Panc1 (cell line): Measurements from ENCODE around the gene ZBTB46. TPM values are rescaled to one million over a fixed set of nuclear protein-coding genes. Genes with fewer than 3 reads are reported as not detected.

Experiments
- ATAC-seq: fragments of 200-7000 bp; cut with Tn5 transposase; 2 replicates; pipeline ENCODE4 v1.9.1; 2020; ENCODE audit warnings: mild to moderate bottlenecking, moderate library complexity
- BruUV-seq: library from RNA; stranded (reverse); fragments of 400-500 nt; replicated peaks from 2 replicates; lab custom pipeline; 2021; lab: Mats Ljungman, UMichigan
- CTCF ChIA-PET: fragments of 300-600 bp; sonication (Branson Sonifier 250); formaldehyde crosslinking; loops from one replicate; lab custom pipeline; 2022; ENCODE audit warnings: antibody characterized with exemption; lab: Charles Lee
- POLR2A ChIA-PET: fragments of 300-600 bp; sonication (Branson Sonifier 250); formaldehyde crosslinking; loops from one replicate; lab custom pipeline; 2022; ENCODE audit warnings: antibody characterized with exemption; lab: Charles Lee
- DNase-seq: peaks from one replicate; pipeline ENCODE4 v3.0.0-alpha.2; 2010; ENCODE audit warnings: low read depth, low spot score
- H3K27ac ChIP-seq: 2 replicates; pipeline ENCODE4 v1.5.1; 2011; ENCODE audit warnings: mild to moderate bottlenecking, low read length, inconsistent platforms
- H3K27me3 ChIP-seq: fragments of 200-500 bp; sonication (Bioruptor generic); 2 replicates; pipeline ENCODE4 v1.6.0; 2014; ENCODE audit warnings: low read length, inconsistent platforms; ENCODE audit not compliant: control insufficient read depth, insufficient read depth
- H3K36me3 ChIP-seq: fragments of 200-500 bp; sonication (Bioruptor generic); 2 replicates; pipeline ENCODE4 v1.5.1; 2014; ENCODE audit warnings: inconsistent platforms, mild to moderate bottlenecking, low read length, moderate library complexity; ENCODE audit not compliant: control insufficient read depth, insufficient read depth
- H3K4me1 ChIP-seq: 2 replicates; pipeline ENCODE4 v1.5.1; 2011; ENCODE audit warnings: inconsistent platforms, mild to moderate bottlenecking, low read length, moderate library complexity; ENCODE audit not compliant: control insufficient read depth, insufficient read depth
- H3K4me3 ChIP-seq, 2 experiments: 2 replicates each; pipeline ENCODE4 v1.5.1; 2011 to 2012; ENCODE audit warnings: low read depth in 2 of 2, low read length in 2 of 2, mild to moderate bottlenecking in 2 of 2, inconsistent platforms in 1 of 2, moderate library complexity in 1 of 2
- H3K9me3 ChIP-seq: fragments of 200-500 bp; sonication (Bioruptor generic); 2 replicates; pipeline ENCODE4 v1.5.1; 2014; ENCODE audit warnings: low read depth, mild to moderate bottlenecking, inconsistent platforms, low read length, moderate library complexity; ENCODE audit not compliant: control insufficient read depth, insufficient read depth
- POLR2AphosphoS5 ChIP-seq: IDR thresholded peaks from 2 replicates; pipeline ENCODE4 v1.6.1; 2012; ENCODE audit warnings: mild to moderate bottlenecking, low read depth, low read length, moderate library complexity
- SIN3A ChIP-seq: IDR thresholded peaks from 2 replicates; pipeline ENCODE4 v1.6.1; 2012; ENCODE audit warnings: low read depth, mild to moderate bottlenecking, low read length, moderate library complexity, borderline replicate concordance; ENCODE audit not compliant: insufficient read depth
- TCF7L2 ChIP-seq: IDR thresholded peaks from 2 replicates; pipeline ENCODE4 v1.6.1; 2011; ENCODE audit warnings: mild to moderate bottlenecking, low read depth, low read length, inconsistent platforms
- in situ Hi-C: cut with HindIII; loops from 2 replicates; pipeline ENCODE4 v1.10.0; 2016; ENCODE audit warnings: low sequenced_read_pairs, low pct_unique_long_range_greater_than_20kb
- intact Hi-C: fragments of 100-400 bp; cut with micrococcal nuclease; formaldehyde crosslinking; loops from one replicate; pipeline ENCODE4 v1.10.0; 2022; ENCODE audit not compliant: unreplicated experiment
- total RNA-seq: library from RNA; stranded (reverse); gene quantifications from one replicate; pipeline ENCODE4 v1.2.1, GENCODE V29; 2021; ENCODE audit not compliant: unreplicated experiment
- TF ChIP-seq, protein P1 (sequence below): fragments of 450-650 bp; IDR thresholded peaks from 2 replicates; pipeline ENCODE4 v1.5.1; 2017; ENCODE audit warnings: mild to moderate bottlenecking
- TF ChIP-seq, protein P2 (sequence below), 2 experiments: IDR thresholded peaks; 2 replicates each; pipeline ENCODE4 v1.6.1; 2011 to 2012; ENCODE audit warnings: low read depth in 2 of 2, control low read depth in 1 of 2, low read length in 1 of 2, mild to moderate bottlenecking in 1 of 2, moderate library complexity in 1 of 2; ENCODE audit not compliant: insufficient read depth in 1 of 2

Gene ZBTB46
- total RNA-seq, 1 experiment from 2014 or later, result 15.2 TPM

DNA sequence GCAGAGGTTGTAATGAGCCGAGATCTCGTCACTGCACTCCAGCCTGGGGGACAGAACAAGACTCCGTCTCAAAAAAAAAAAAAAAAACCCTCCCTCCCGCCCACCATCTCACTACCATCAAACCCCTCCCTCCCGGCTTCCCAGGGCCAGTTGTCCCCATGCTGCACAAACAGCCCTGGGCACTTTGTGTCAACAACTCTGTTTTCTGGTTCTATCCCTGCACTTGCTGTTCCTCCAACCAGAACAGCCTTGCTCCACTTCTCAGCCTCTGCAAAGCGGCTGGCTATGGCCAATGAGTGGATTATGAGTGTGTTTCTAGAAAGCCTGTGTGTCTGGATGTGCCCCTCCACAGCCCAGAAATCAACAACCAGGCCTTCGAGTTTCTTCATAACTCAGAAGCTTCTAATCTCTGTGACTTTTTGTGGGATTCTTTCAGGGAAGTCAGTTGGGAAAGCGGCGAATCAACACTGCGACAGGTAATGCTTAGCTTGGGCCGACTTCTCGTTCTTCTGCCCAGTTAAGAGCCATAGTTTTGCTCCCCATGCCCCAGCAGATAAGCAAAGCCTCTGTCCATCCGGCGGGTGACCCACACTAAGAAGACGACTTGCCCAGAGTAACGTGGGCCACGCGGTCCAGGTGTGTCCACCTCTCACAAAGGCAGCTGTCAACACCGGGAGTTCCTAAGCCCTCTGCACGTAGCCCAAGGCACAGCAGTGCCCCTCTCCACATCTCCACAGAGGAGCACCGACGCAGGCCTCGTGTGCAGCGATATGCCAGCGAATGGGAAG is 5.5 kb downstream of the ZBTB46 start:
- CTCF ChIA-PET, result no interaction called here
- no peak overlapping the region for H3K4me3 ChIP-seq
- DNase-seq (no peak), ATAC-seq (no peak)
- H3K27me3 ChIP-seq, result no peaks in the 10 kb centered on the region
- BruUV-seq, result no TSS peak
- no peaks in the 10 kb centered on the region for H3K36me3 ChIP-seq
- peaks cover 34% of the 10 kb centered on the region for H3K4me1 ChIP-seq
- POLR2A ChIA-PET, result no interaction called here
- H3K9me3 ChIP-seq, result no peaks in the 10 kb centered on the region
- TF ChIP-seq TCF7L2 (no peak), SIN3A (no peak), POLR2AphosphoS5 (no peak)
- TF ChIP-seq, protein P1, sequence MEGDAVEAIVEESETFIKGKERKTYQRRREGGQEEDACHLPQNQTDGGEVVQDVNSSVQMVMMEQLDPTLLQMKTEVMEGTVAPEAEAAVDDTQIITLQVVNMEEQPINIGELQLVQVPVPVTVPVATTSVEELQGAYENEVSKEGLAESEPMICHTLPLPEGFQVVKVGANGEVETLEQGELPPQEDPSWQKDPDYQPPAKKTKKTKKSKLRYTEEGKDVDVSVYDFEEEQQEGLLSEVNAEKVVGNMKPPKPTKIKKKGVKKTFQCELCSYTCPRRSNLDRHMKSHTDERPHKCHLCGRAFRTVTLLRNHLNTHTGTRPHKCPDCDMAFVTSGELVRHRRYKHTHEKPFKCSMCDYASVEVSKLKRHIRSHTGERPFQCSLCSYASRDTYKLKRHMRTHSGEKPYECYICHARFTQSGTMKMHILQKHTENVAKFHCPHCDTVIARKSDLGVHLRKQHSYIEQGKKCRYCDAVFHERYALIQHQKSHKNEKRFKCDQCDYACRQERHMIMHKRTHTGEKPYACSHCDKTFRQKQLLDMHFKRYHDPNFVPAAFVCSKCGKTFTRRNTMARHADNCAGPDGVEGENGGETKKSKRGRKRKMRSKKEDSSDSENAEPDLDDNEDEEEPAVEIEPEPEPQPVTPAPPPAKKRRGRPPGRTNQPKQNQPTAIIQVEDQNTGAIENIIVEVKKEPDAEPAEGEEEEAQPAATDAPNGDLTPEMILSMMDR, result no peak
- TF ChIP-seq, protein P2, sequence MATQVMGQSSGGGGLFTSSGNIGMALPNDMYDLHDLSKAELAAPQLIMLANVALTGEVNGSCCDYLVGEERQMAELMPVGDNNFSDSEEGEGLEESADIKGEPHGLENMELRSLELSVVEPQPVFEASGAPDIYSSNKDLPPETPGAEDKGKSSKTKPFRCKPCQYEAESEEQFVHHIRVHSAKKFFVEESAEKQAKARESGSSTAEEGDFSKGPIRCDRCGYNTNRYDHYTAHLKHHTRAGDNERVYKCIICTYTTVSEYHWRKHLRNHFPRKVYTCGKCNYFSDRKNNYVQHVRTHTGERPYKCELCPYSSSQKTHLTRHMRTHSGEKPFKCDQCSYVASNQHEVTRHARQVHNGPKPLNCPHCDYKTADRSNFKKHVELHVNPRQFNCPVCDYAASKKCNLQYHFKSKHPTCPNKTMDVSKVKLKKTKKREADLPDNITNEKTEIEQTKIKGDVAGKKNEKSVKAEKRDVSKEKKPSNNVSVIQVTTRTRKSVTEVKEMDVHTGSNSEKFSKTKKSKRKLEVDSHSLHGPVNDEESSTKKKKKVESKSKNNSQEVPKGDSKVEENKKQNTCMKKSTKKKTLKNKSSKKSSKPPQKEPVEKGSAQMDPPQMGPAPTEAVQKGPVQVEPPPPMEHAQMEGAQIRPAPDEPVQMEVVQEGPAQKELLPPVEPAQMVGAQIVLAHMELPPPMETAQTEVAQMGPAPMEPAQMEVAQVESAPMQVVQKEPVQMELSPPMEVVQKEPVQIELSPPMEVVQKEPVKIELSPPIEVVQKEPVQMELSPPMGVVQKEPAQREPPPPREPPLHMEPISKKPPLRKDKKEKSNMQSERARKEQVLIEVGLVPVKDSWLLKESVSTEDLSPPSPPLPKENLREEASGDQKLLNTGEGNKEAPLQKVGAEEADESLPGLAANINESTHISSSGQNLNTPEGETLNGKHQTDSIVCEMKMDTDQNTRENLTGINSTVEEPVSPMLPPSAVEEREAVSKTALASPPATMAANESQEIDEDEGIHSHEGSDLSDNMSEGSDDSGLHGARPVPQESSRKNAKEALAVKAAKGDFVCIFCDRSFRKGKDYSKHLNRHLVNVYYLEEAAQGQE (IDR thresholded peaks at IDR 0.05; ENCODE audit: insufficient read depth in 1 of 2, low read depth in 2 of 2, low read length in 1 of 2), result no peak
- in situ Hi-C loops (no loop called here), intact Hi-C loops (no loop called here)
- H3K27ac ChIP-seq, result no peak overlapping the region

DNA sequence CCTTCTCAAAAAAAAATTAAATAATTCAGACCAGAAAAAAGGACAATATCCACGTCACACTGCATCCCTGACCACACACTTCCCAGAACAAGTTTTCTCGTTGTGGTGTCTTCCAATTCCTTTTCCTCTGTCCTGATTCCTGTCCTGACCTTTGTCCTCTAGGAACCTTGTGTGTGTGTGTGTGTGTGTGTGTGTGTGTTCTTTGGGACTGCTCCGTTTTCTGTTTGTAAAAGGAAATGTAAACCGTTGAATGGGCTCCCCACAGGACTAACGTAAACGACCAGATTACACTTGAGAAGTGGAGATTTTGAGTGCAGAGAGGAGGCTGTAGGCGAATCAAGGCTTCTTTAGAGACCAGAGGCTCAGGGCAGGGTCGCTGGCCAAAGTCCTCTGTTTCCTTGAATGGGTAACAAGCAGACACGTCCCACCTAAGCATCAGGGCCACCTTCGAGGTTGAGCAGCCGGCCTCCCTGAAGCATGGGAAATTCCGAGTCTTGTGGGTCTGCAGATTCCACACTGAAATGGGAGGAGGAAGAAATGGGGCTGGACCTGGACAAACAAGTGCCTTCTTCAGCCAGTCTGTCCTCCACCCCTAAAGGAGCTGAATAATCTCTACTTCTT is 7.3 kb downstream of the ZBTB46 start:
- CTCF ChIA-PET, result no interaction called here
- POLR2A ChIA-PET, result no interaction called here
- intact Hi-C loops, result no loop called here

More for the DNA sequence above, 7.3 kb downstream of the ZBTB46 start:
- ATAC-seq (no peak), DNase-seq (no peak)
- peaks cover 29% of the 10 kb centered on the region for H3K4me1 ChIP-seq
- H3K36me3 ChIP-seq, result no peaks in the 10 kb centered on the region
- in situ Hi-C loops, result no loop called here
- H3K9me3 ChIP-seq, result no peaks in the 10 kb centered on the region
- no peaks in the 10 kb centered on the region for H3K27me3 ChIP-seq
- BruUV-seq, result no TSS peak
- peak overlapping the region; percentile 18 for H3K27ac ChIP-seq
- no peak overlapping the region for H3K4me3 ChIP-seq
- TF ChIP-seq TCF7L2, result no peak
- TF ChIP-seq POLR2AphosphoS5, result no peak
- no peak for TF ChIP-seq SIN3A
- TF ChIP-seq, protein P2 (IDR thresholded peaks at IDR 0.05; ENCODE audit: insufficient read depth in 1 of 2, low read depth in 2 of 2, low read length in 1 of 2), result no peak
- TF ChIP-seq, protein P1, result no peak
